Measurements from ENCODE around the gene TNP1. TPM values are rescaled to one million over a fixed set of nuclear protein-coding genes. Genes with fewer than 3 reads are reported as not detected.

Gene TNP1
- total and polyA plus RNA-seq, 9 donors: not detected

- Histone ChIP-seq H3K27me3 (no peaks in the 10 kb centered on the region), H3K36me3 (no peaks in the 10 kb centered on the region), H3K9me3 (no peaks in the 10 kb centered on the region), H3K4me1 (ENCODE audit: insufficient read depth) (no peaks in the 10 kb centered on the region), H3K27ac (no peak overlapping the region), H3K4me3 (no peak overlapping the region)
- intact Hi-C loops (cut with DNase I): no loop called here
- DNase-seq: no peak
- TF ChIP-seq CTCF (IDR thresholded peaks at IDR 0.05) (no peak), POLR2A (IDR thresholded peaks at IDR 0.05) (no peak), EP300 (IDR thresholded peaks at IDR 0.05) (no peak)
- 71 to 85% (median 78%) methylated on average over 4 of the region's 4 CpGs for WGBS, 3 donors
Observed at GRCh38 chr2:216871333-216871934, 11.6 kb upstream of the TNP1 start.

GRCh38 chr2:216870508-216871332 lies 10.9 kb upstream of the TNP1 start:
- H3K9me3 ChIP-seq: no peaks in the 10 kb centered on the region
- no peaks in the 10 kb centered on the region for H3K36me3 ChIP-seq
- no peak overlapping the region for H3K4me3 ChIP-seq
- H3K27ac ChIP-seq: no peak overlapping the region
- WGBS, 3 donors: 87 to 95% (median 93%) methylated on average over 3 of the region's 3 CpGs
- H3K27me3 ChIP-seq: no peaks in the 10 kb centered on the region
- DNase-seq: no peak
- TF ChIP-seq CTCF (IDR thresholded peaks at IDR 0.05): no peak
- TF ChIP-seq POLR2A (IDR thresholded peaks at IDR 0.05): no peak
- no peak for TF ChIP-seq EP300 (IDR thresholded peaks at IDR 0.05)
- H3K4me1 ChIP-seq (ENCODE audit: insufficient read depth): no peaks in the 10 kb centered on the region
- intact Hi-C loops (cut with DNase I): no loop called here

GRCh38 chr2:216866515-216867095 lies 6.7 kb upstream of the TNP1 start:
- no peak overlapping the region for H3K4me3 ChIP-seq
- H3K36me3 ChIP-seq: no peaks in the 10 kb centered on the region
- H3K4me1 ChIP-seq (ENCODE audit: insufficient read depth): peaks cover 2% of the 10 kb centered on the region
- no peak for DNase-seq
- H3K27ac ChIP-seq: no peak overlapping the region
- intact Hi-C loops (cut with DNase I): loop anchor here in 1 of 4 donors (5.0 kb wide), 1 partner anchor 1354 kb away; no protein-coding TSS in a partner anchor
- 90 to 94% (median 92%) methylated on average over 3 of the region's 3 CpGs for WGBS, 3 donors
- H3K27me3 ChIP-seq: no peaks in the 10 kb centered on the region
- H3K9me3 ChIP-seq: no peaks in the 10 kb centered on the region
- no peak for TF ChIP-seq CTCF (IDR thresholded peaks at IDR 0.05)
- TF ChIP-seq EP300 (IDR thresholded peaks at IDR 0.05): no peak
- no peak for TF ChIP-seq POLR2A (IDR thresholded peaks at IDR 0.05)

- Histone ChIP-seq H3K27me3 (no peaks in the 10 kb centered on the region), H3K9me3 (no peaks in the 10 kb centered on the region), H3K27ac (no peak overlapping the region), H3K4me1 (ENCODE audit: insufficient read depth) (peaks cover 2% of the 10 kb centered on the region), H3K4me3 (no peak overlapping the region), H3K36me3 (no peaks in the 10 kb centered on the region)
- intact Hi-C loops (cut with DNase I): loop anchor here in 1 of 4 donors (5.0 kb wide), 1 partner anchor 1353 kb away; no protein-coding TSS in a partner anchor
- 86 to 92% (median 89%) methylated on average over 3 of the region's 3 CpGs for WGBS, 3 donors
- no peak for DNase-seq
- no peak for TF ChIP-seq CTCF (IDR thresholded peaks at IDR 0.05)
Observed at GRCh38 chr2:216865658-216866057, 5.8 kb upstream of the TNP1 start.

All from ovary (tissue), 9 donors.